GM18526 (cell line): Measurements from ENCODE around the gene BCL2L15.

ENCODE experiments used
- POLR2A ChIP-seq: IDR thresholded peaks from 3 replicates; pipeline ENCODE4 v1.6.1; 2011; ENCODE audit not compliant: insufficient read length; ENCODE audit errors: extremely low read depth

The BCL2L15 gene

DNA sequence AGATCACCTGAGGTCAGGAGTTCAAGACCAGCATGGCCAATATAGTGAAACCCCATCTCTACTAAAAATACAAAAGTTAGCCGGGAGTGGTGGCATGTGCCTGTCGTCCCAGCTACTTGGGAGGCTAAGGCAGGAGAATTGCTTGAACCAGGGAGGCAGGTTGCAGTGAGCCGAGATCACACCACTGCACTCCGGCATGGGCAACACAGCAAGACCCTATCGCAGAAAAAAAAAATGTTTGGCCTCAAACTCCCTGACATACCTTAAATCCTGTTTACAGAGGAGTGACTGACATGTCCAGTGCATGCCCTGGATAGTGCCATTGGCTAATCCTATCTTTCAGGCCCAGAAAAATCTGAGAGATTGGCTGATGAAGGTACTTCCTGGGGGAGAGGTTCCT lies 29.6 kb upstream of the BCL2L15 start:
- no peak for TF ChIP-seq POLR2A

GRCh38 chr1:113913887-113914664 lies 26.7 kb upstream of the BCL2L15 start:
- TF ChIP-seq POLR2A = no peak

GRCh38 chr1:113913312-113913668 lies 25.9 kb upstream of the BCL2L15 start:
- TF ChIP-seq POLR2A = no peak

GRCh38 chr1:113912594-113913311 lies 25.4 kb upstream of the BCL2L15 start:
- no peak for TF ChIP-seq POLR2A

GRCh38 chr1:113905435-113905861 lies 18.1 kb upstream of the BCL2L15 start:
- TF ChIP-seq POLR2A = no peak

DNA sequence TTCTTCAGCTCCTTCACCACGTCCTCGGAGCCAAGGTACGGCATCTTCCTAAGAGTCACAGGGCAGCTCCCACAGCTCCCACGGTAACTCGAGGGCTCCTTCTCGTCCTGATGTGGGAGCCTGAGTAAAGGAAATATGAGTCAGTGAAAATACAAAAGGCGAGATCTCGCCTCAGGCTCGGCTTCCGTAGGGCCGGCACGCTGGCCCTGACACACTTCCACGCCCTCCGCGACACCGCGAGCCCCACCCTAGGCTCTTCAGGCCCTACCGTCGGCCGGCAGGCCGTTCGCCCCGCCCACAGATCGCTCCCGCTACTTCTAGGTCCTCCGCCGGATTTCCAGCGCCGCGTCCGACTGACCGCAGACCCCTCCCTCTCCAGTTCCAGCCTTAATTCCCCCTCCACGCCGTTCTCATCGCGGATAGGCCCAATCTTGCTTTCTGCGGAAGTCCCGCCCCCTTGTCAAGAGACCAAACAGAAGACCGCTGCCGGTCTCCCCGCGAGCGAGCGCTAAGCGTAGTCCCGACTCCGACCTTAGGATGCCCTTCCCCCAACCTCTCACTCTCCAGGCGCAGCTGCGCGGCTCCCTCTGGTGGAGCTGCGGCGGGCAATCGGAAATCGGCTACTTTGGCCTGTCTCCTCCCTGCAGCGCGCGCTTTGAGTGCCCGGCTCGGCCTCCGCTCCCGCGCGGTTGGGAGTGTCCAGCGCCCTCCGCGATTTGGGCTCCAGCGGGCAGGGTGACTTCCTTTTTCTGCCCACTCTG lies 17.5 kb upstream of the BCL2L15 start, which contains the start of the genes AP4B1 and DCLRE1B:
AP4B1 (minus strand) TSS at position 126 of the 761 bp plus-strand sequence; CDS start at position 44, 82 bp downstream.
DCLRE1B (plus strand) TSS at position 653 of the 761 bp plus-strand sequence. CDS start 261 bp downstream, outside the sequence.
- TF ChIP-seq POLR2A = peak; percentile 77

DNA sequence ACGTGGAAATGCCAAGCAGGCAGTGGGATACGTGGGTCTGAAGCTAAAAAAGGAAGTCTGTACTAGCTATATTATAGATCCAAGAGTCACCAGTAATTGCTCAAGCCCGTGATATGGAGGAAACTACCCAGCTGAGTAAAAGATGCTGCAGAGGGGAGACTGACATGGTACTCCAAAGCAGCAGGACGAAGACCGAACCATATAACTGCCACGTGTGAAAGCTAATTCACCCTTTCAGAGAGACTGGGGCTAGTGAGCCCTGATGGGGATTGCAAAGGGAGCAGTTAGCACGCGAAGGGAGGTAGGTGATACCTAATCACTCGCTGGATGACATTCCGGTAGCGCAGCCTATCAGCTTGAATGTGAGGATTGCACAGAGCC lies 16.9 kb upstream of the BCL2L15 start:
- TF ChIP-seq POLR2A = no peak

DNA sequence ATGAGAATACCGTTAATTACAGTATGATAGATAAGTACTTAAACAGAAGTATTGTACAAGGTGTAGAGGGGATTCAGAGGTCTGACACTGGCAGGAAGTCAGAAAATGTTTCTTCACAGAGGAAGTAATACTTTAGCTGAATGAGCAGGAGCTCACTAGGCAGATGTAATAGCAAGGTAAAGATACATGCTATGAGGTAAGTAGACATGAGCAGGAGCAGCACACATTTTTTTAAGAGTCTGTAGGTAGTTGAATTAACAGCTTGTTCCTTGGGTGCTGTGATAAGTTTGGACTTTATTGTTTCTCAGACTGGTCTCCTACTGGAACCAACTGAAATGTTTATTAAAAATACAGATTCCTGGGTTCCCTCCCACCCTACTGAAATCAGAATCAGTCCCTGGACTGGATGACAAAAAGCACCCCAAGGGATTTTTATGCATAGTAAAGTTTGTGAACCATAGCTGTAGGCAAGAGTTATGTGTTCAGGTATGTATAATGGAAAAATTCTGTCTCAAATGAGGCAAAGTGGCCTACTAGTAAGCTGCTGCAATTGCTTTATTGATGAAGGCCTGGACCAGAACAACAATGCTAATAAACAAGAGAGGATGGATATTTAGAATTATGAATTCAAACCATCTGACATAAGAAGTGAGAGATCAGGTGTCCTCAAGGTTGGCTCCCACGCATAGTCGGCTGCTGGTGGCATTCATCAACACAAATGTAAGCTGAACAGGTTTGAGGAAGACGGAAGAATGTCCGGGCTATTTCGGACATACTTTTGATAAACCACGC lies 16.3 kb upstream of the BCL2L15 start:
- TF ChIP-seq POLR2A = no peak

- TF ChIP-seq POLR2A = no peak
Observed at GRCh38 chr1:113901191-113901590, 13.8 kb upstream of the BCL2L15 start.

DNA sequence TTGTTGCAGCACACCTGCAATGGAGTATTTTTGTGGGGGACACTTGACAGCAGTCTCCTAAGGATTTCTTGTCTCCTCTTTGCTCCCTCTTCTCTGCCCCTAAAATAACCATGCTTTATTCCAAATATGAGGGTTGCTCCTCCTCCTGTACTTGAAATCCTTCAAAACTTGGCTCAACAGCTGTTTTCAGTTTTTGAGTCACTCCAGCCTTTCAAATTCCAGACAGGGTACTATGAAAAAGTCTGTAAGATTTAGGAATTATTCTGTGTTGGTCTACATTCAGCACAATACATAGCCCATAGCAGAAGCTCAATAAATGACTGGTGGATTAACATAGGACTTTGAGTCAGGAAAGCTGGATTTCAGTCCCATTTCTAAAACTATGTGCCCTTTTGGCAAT lies 11.7 kb upstream of the BCL2L15 start:
- TF ChIP-seq POLR2A = no peak

- no peak for TF ChIP-seq POLR2A
Observed at GRCh38 chr1:113898241-113898814, 10.9 kb upstream of the BCL2L15 start.

DNA sequence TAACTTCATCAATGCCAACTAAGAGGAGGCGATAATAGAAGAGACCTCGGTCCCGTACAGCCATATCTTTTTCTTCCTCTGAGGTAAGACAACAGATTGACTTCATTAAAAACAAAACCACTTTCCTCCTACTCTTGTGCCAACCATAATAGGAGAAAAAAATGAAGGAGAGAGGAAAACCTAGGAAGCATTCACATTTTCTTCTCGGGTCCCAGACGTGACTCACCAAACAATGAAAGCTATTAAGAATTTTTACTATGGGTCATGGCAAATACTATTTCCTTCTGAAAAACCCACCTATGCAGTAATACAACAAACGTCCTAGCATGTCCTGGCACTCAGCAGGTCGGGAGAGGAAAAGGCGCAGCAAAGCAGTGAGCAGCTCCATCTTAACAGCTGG lies 8.6 kb upstream of the BCL2L15 start:
- TF ChIP-seq POLR2A = no peak

GRCh38 chr1:113895098-113895497 lies 7.7 kb upstream of the BCL2L15 start:
- TF ChIP-seq POLR2A = no peak

DNA sequence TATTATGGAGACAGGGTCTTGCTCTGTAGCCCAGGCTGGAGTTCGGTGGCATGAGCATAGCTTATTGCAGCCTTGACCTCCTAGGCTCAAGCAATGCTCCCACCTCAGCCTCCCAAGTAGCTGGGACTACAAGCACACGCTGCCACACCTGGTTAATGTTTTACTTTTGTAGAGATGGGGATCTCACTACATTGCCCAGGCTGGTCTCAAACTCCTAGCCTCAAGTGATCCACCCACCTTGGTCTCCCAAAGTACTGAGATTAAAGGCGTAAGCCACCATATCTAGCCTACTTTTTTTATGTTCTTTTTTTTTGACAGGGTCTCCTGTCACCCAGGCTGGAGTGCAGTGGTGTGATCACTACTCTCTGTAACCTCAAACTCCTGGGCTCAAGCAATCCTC lies 5.9 kb upstream of the BCL2L15 start:
- no peak for TF ChIP-seq POLR2A
